HG03469 (cell line): ENCODE results near the gene NPHP4.
"Not testable (repeated sequence)": the region's sequence is repeated elsewhere in the genome, so short reads cannot be mapped to it uniquely, and the experiment has no call there.

ENCODE experiments used
- ATAC-seq: cut with Tn5 transposase; IDR thresholded peaks from one replicate; pipeline ENCODE4 v1.9.1; 2021; ENCODE audit warnings: mild to moderate bottlenecking, moderate library complexity, moderate number of reproducible peaks; ENCODE audit not compliant: unreplicated experiment

NPHP4 gene

DNA sequence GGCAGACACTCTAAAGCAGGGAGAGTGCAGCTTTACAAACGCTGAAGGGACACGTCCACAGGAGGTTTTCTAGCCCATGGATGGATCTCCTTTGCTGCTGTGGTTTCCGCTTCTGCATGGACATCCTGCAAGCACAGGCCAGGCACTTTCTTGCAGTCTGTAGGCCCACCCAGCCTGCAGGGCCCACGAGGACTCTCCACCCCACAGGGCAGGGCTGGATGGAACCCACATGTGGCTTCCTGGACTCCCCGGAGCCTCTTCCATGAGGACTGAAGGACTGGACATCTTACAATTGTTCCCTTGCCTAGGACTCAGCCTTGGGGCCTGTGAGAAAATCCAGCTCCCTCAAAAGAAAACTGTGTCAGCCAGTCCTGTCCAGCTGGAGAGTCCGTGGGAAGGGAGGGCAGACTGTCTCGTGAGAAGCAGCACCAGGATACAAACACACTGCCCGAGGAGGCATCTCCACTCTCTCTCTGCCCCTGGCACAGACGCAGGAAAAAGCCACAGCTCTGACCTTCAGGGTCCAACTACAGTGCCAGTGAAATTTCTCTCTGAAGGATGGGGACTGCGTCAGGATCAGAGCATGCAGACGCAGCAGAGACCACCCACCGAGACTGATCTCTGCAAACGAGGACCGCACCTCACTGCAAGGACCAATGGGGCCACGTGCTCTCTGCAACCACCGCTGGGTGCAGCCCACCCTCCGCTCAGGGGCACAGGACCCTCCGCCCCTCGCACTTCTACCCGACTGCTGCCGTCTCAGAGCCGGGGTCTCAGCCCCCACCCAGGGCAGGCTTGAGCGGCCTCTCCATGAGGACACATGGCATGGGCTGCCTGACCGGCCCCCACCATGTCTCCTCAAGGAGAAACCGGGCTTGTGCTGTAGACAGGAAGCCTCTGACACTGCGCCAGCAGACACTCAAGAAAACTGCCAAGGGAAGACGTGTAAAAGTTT, 130.1 kb downstream of the NPHP4 start:
- no peak for ATAC-seq

DNA sequence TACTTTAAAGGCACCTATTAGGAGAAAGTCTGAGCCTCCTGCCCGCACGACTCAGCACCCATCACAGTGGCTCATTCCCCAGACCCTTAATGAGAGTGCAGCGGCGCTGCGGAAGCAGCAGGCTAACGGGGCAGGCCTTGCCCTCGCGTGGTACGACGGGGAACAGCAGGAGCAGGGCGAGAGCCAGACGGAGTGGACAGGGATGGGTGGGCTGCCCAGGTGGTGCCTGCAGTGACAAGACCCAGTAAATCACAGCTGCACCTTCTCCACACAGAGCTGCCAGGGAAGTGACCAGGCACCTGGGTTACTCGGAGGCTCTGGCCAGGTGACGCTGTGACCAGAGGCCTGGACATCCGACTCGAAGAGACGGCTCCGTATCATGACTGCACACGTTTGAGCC, 131.9 kb downstream of the NPHP4 start:
- ATAC-seq = no peak

GRCh38 chr1:5859766-5860165, 132.5 kb downstream of the NPHP4 start:
- no peak for ATAC-seq

DNA sequence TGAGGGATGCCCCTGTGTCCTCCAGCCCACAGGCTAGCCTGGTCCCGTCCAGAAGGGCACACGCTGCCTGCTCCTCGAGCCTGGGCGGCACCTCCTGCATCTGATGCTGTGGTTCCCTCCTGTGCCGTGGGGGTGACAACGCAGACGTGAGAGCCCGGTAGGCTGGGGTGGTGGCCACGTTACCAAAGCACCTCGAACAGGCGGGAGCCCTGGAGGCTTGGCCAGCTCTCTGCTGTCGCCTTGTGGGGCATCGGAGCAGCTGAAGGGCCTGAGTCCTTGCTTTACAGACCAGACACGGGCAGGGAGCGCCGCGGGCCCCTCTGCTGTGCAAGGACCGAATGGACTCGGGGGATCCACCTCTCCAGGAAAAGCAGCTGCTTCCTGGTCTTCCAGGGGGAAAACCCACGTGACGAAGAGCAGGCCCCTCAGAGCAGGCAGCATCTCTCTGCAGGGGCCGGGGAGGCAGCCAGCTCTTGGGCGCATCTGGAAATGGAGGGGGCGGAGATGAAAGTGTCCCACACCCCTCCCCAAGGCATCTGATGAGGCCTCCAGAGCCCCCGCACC, 133.3 kb downstream of the NPHP4 start:
- ATAC-seq = no peak

- ATAC-seq = no peak
Observed at GRCh38 chr1:5858246-5858645, 134.0 kb downstream of the NPHP4 start.

GRCh38 chr1:5857508-5858090, 134.6 kb downstream of the NPHP4 start:
- no peak for ATAC-seq

GRCh38 chr1:5857011-5857410, 135.2 kb downstream of the NPHP4 start:
- no peak for ATAC-seq

- no peak for ATAC-seq
Observed at GRCh38 chr1:5856246-5856815, 135.9 kb downstream of the NPHP4 start.

DNA sequence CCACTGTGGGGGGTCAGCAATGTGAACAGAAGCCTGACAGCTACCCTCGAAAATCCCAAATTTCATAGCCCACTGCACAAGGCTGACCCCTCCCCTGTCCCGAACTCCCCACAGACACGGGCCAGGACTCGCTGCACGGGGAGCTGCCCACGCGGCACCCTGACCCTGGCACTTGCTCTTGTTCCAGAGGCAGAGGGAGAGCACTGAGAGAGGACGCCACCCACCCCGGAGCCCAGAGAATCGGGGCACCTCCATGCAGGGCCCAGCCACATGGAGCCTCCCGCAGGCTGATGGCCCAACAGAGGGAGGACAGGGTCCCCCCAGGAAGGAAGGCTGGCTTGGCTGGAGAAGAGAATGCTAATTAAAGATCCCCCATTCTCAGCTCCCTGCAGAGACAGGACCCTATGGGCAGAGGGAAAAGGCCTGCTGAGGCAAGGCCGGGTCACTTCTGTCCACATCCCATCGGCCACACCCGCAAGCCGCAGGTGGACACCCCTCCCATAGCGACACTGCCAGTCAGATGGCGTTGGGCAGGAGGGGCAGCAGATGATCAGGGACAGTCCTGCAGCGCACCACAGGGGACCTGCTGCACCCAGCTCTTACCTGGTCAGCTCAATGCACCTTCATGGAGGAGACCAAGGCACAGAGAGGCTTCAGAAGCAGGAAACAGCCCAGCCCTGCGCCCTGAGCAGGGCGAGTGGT, 136.9 kb downstream of the NPHP4 start:
- ATAC-seq = no peak

DNA sequence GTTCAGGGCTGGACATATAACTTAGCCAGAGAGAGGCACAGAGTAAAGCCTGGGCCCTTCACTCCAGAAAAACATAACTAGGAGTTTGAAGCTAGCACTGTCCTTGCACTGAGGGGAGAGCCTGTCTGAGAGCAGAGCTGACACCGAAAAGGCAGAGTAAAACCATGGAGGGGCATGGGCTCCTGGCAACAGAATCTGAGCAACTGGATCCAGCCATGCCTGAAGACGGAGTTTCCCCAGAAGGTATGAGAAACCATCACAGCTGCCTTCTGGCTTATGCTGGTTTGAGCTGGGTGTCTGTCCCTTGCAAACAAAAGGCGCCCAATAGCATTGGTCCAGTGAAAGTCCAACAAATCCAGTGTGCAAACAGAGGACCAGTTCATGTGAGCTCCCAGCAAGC, 137.5 kb downstream of the NPHP4 start:
- no peak for ATAC-seq

GRCh38 chr1:5853858-5854257, 138.4 kb downstream of the NPHP4 start:
- ATAC-seq = not testable (repeated sequence)

DNA sequence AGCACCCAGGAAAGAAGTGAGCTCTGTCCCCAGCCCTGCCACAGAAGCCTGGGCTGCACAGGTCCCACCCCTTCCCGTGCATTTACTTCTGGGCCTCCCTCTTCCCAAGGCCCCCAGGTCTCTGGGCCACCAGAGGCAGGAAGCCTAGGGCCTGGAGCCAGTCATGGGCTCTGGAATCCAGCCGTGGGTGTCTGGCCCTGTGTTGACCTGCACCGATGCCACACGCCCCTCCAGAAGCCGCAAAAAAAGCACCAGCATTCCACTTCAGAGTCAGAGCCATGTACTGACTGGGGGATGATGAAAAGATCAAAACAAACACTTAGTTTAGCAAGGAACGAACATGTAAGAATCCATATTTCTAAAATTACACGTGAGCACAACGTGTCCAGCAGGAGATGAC, 141.7 kb downstream of the NPHP4 start:
- no peak for ATAC-seq

DNA sequence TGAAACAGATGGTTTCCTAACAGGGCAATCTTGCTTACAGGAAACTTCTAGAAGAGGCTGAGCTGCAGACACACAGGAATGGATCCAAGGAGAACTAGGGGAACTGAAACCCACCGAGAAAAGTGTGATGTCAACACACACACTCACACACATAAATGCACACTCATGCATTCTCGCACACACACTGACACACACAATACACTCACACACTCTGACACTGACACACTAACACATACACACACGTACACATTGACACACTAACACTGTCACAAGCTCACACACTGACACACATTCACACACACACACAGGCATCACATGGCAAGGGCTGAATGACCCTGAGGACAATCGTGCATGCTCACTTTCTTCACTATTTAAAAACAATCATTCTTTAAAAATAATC, 142.7 kb downstream of the NPHP4 start:
- no peak for ATAC-seq

DNA sequence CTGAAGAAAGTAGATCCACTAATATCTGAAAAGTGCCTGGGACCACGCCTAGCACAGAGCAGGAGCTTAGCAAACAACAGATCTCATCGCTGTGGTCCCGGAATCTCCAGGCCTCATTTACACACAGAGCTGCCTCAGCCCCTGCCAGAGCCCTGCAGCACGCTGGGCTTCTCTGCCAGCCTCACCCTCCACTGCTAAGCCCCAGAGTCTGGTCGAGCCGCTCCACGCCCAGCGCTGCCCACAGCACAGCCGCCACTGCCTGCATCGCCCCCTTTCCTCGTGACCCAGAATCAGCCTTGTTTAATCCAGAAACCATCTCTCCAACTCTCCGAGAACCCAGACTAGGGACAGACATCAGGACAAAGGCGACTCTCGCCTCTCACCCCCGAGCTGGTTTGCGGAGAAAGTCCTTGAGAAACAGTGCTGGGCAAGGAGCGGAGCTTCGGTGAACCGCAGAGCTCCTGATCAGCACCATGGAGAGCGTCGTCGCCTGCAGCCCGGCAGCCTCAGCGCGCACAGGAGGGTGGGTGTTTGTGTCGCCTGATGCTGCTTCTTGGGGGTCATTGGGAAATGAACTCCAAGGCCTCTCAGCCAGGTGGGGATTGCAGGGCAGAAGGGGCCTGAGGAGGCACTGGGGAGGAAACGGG, 145.1 kb downstream of the NPHP4 start:
- no peak for ATAC-seq

GRCh38 chr1:5845376-5845775, 146.8 kb downstream of the NPHP4 start:
- ATAC-seq = no peak

- no peak for ATAC-seq
Observed at GRCh38 chr1:5844442-5844841, 147.8 kb downstream of the NPHP4 start.

GRCh38 chr1:5843521-5844096, 148.6 kb downstream of the NPHP4 start:
- ATAC-seq = no peak

DNA sequence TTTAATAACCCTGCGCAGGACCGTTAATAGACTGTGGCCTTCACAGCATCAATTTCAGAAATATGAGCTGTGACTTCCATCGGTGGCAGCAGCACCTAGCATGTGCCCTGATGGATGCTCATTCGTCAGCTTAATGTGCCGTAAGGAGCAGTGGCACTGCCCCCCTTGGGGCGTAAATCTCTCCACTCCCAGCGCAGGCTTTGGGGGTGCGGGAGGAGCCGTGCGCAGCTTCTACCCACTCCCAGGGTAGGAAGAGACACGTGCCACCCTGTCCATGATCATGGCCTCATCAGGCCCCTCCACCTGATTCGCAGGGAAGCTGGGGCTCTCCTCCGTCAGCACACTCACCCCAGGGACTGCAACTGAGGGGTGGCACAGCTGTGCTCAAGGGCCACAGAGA, 149.5 kb downstream of the NPHP4 start:
- ATAC-seq = no peak

- ATAC-seq = no peak
Observed at GRCh38 chr1:5840551-5841001, 151.6 kb downstream of the NPHP4 start.

GRCh38 chr1:5839881-5840550, 152.2 kb downstream of the NPHP4 start:
- no peak for ATAC-seq
